Hepatocyte (in vitro differentiated cells): ENCODE measurements around the gene POFUT2. TPM values are rescaled to one million over a fixed set of nuclear protein-coding genes. Genes with fewer than 3 reads are reported as not detected.

Source experiments
- DNase-seq: peaks from one replicate; pipeline ENCODE4 v3.0.0-alpha.2; 2016; ENCODE audit warnings: low spot score
- H2AFZ ChIP-seq: fragments of 200-600 bp; sonication (generic); 2 replicates; pipeline ENCODE4 v1.6.0; 2016; ENCODE audit warnings: antibody characterized with exemption, mild to moderate bottlenecking
- H3K27ac ChIP-seq: fragments of 200-600 bp; sonication (generic); 2 replicates; pipeline ENCODE4 v1.5.1; 2016; ENCODE audit warnings: mild to moderate bottlenecking
- H3K27me3 ChIP-seq: fragments of 200-600 bp; sonication (generic); 2 replicates; pipeline ENCODE4 v1.6.1; 2016
- H3K36me3 ChIP-seq: fragments of 200-600 bp; sonication (generic); replicated peaks from 2 replicates; pipeline ENCODE4 v1.5.1; 2016; ENCODE audit warnings: low read depth; ENCODE audit not compliant: insufficient read depth
- H3K4me1 ChIP-seq: fragments of 200-600 bp; sonication (generic); 2 replicates; pipeline ENCODE4 v1.5.1; 2016; ENCODE audit warnings: mild to moderate bottlenecking, moderate library complexity; ENCODE audit not compliant: insufficient read depth
- H3K4me2 ChIP-seq: fragments of 200-600 bp; sonication (generic); 2 replicates; pipeline ENCODE4 v1.6.0; 2016
- H3K4me3 ChIP-seq: fragments of 200-600 bp; sonication (generic); 2 replicates; pipeline ENCODE4 v1.5.1; 2016; ENCODE audit warnings: mild to moderate bottlenecking
- H3K79me2 ChIP-seq: fragments of 200-600 bp; sonication (generic); 2 replicates; pipeline ENCODE4 v1.6.0; 2017; ENCODE audit warnings: mild to moderate bottlenecking
- H3K9me2 ChIP-seq: fragments of 200-600 bp; sonication (generic); replicated peaks from 2 replicates; pipeline ENCODE4 v1.6.0; 2017; ENCODE audit warnings: mild to moderate bottlenecking; ENCODE audit not compliant: insufficient read depth
- H3K9me3 ChIP-seq: fragments of 200-600 bp; sonication (generic); 2 replicates; pipeline ENCODE4 v1.5.1; 2016; ENCODE audit warnings: low read depth, mild to moderate bottlenecking
- H4K20me1 ChIP-seq: fragments of 200-600 bp; sonication (generic); 2 replicates; pipeline ENCODE4 v1.6.0; 2016; ENCODE audit warnings: mild to moderate bottlenecking; ENCODE audit not compliant: insufficient read depth, poor library complexity, severe bottlenecking
- EZH2 ChIP-seq: fragments of 200-600 bp; sonication (generic); IDR thresholded peaks from 2 replicates; pipeline ENCODE4 v1.6.1; 2016; ENCODE audit warnings: antibody characterized with exemption, mild to moderate bottlenecking, borderline replicate concordance
- EZH2phosphoT487 ChIP-seq: fragments of 200-600 bp; sonication (generic); IDR thresholded peaks from one replicate; pipeline ENCODE4 v1.6.1; 2018; ENCODE audit warnings: antibody characterized with exemption, mild to moderate bottlenecking, low read depth, moderate library complexity; ENCODE audit not compliant: unreplicated experiment, severe bottlenecking
- WGBS: methylation state at CpG from one replicate; pipeline ENCODE4 v1.1.6; 2016; ENCODE audit warnings: low lambda C conversion rate; ENCODE audit errors: missing lambda C conversion rate; 5-methylcytosine and 5-hydroxymethylcytosine counted together
- polyA plus RNA-seq: library from polyadenylated mRNA; unstranded; fragments of >200 nt; fragmentation: Nextera tagmentation; extraction: Ambion mirVana; gene quantifications from 2 replicates; pipeline ENCODE4 v1.2.1, GENCODE V29; 2016
- total RNA-seq: library from RNA; depleted of rRNA; stranded (reverse); fragments of >200 nt; gene quantifications from 2 replicates; pipeline ENCODE4 v1.2.3, GENCODE V29; 2014
- TF ChIP-seq, protein P1 (sequence below): fragments of 200-600 bp; sonication (generic); IDR thresholded peaks from 2 replicates; pipeline ENCODE4 v1.5.1; 2016; ENCODE audit warnings: antibody characterized with exemption, mild to moderate bottlenecking; ENCODE audit not compliant: poor library complexity

POFUT2 gene
- total and polyA plus RNA-seq, 2 experiments from 2014 or later = 30.7 to 57.7 TPM

DNA sequence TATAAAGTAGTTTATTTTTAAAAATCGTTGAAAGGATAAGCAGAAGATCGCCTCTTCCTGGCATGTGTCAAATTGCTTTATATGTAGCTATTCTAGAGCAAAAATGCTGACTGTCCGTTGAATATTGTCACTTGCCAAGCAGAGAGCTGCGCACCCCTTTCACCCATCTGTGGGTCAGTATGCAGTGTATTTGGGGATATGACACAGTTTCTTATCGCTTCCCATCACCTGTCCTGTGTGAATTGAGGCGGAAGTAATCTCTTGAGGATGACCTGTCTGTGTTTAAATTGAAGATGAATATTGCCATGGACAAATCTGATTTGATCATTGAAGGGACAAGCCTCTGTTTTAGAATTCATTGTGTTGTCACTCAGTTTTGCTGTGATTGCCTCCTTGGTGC, 52.2 kb downstream of the POFUT2 start:
- no peaks in the 10 kb centered on the region for H3K4me1 ChIP-seq
- H2AFZ ChIP-seq = no peak overlapping the region
- TF ChIP-seq EZH2phosphoT487 = no peak
- TF ChIP-seq, protein P1, sequence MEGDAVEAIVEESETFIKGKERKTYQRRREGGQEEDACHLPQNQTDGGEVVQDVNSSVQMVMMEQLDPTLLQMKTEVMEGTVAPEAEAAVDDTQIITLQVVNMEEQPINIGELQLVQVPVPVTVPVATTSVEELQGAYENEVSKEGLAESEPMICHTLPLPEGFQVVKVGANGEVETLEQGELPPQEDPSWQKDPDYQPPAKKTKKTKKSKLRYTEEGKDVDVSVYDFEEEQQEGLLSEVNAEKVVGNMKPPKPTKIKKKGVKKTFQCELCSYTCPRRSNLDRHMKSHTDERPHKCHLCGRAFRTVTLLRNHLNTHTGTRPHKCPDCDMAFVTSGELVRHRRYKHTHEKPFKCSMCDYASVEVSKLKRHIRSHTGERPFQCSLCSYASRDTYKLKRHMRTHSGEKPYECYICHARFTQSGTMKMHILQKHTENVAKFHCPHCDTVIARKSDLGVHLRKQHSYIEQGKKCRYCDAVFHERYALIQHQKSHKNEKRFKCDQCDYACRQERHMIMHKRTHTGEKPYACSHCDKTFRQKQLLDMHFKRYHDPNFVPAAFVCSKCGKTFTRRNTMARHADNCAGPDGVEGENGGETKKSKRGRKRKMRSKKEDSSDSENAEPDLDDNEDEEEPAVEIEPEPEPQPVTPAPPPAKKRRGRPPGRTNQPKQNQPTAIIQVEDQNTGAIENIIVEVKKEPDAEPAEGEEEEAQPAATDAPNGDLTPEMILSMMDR = no peak
- no peak for TF ChIP-seq EZH2

DNA sequence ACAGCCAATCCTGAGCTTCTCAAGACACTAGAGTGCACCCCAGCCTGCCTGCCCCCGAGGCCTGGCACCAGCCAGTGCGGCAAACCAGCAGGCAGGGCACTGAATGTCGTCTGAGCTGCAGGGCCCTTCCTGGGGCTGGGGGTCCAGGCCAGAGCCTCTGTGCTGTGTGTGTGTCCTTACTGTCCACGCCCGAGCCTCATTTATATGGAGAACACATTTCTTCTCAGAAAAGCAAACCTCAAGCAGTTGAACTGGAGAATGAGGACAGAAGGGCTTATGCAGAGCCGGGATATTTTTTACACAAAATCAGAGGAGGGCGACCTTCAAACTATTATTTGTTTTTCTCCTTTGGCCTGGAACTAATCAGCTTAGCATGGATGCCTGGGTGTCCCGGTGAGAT, 52.7 kb downstream of the POFUT2 start:
- DNase-seq = no peak
- Histone ChIP-seq H3K9me3 (no peaks in the 10 kb centered on the region), H3K36me3 (no peaks in the 10 kb centered on the region), H4K20me1 (no peaks in the 10 kb centered on the region), H3K9me2 (no peaks in the 10 kb centered on the region), H3K4me3 (no peak overlapping the region), H3K27ac (no peak overlapping the region), H2AFZ (no peak overlapping the region), H3K27me3 (no peaks in the 10 kb centered on the region), H3K79me2 (no peaks in the 10 kb centered on the region), H3K4me1 (no peaks in the 10 kb centered on the region), H3K4me2 (no peak overlapping the region)
- TF ChIP-seq, protein P1 = no peak
- TF ChIP-seq EZH2 = no peak
- TF ChIP-seq EZH2phosphoT487 = no peak
- WGBS = 77% methylated on average over 8 of the region's 8 CpGs

More for the DNA sequence above, 52.2 kb downstream of the POFUT2 start:
- no peak for DNase-seq
- 87% methylated on average over 6 of the region's 6 CpGs for WGBS
- Histone ChIP-seq H3K27me3 (no peaks in the 10 kb centered on the region), H4K20me1 (no peaks in the 10 kb centered on the region), H3K4me2 (no peak overlapping the region), H3K9me2 (no peaks in the 10 kb centered on the region), H3K9me3 (no peaks in the 10 kb centered on the region), H3K36me3 (no peaks in the 10 kb centered on the region), H3K4me3 (no peak overlapping the region), H3K27ac (no peak overlapping the region), H3K79me2 (no peaks in the 10 kb centered on the region)

DNA sequence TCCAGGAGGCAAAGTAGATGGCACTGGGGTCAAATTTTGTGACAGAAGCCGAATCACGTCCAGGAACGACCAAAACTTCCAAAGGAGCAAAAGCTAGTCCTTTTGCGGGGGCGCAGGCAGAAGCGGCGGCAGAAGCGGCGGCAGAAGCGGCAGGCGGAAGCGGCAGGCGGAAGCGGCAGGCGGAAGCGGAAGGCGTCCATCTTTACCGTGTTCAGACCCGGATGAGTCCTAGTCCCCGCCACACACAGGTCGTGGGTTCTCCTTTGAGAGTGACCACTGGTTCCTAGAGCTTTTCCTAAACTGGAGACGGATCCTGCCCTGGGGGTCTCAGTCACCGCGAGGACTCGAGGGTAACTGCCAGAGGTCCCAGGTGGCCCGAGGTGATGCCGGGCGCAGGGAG, 53.6 kb downstream of the POFUT2 start:
- TF ChIP-seq EZH2phosphoT487 (no peak), EZH2 (no peak)
- TF ChIP-seq, protein P1 = no peak
- Histone ChIP-seq H3K4me3 (no peak overlapping the region), H3K27me3 (no peaks in the 10 kb centered on the region), H3K36me3 (no peaks in the 10 kb centered on the region), H3K4me2 (no peak overlapping the region), H3K9me3 (no peaks in the 10 kb centered on the region), H2AFZ (no peak overlapping the region), H4K20me1 (no peaks in the 10 kb centered on the region), H3K79me2 (no peaks in the 10 kb centered on the region), H3K27ac (no peak overlapping the region), H3K9me2 (no peaks in the 10 kb centered on the region), H3K4me1 (no peaks in the 10 kb centered on the region)
- DNase-seq = no peak
- WGBS = 95% methylated on average over 28 of the region's 28 CpGs

DNA sequence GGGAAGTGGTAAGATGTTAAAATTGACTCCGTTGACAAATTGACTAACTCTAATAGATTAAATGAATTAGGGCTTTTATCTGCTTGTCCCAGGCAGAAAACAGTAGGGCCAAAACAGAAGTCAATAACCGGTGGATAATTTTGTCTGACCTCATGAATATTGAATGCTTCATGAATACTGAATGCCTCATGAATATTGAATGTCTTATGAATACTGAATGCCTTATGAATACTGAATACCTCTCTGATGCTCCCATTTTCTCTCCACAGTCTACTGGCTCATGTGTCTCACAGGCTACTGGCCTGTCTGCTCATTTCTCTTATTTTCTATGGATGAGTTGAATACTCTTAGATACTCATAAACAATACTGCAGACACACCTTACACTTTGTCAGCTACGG, 56.0 kb downstream of the POFUT2 start:
- Histone ChIP-seq H3K4me3 (no peak overlapping the region), H3K9me2 (no peaks in the 10 kb centered on the region), H3K79me2 (no peaks in the 10 kb centered on the region), H3K9me3 (no peaks in the 10 kb centered on the region), H3K36me3 (no peaks in the 10 kb centered on the region), H2AFZ (no peak overlapping the region), H3K27me3 (no peaks in the 10 kb centered on the region), H3K4me2 (no peak overlapping the region), H3K27ac (no peak overlapping the region), H4K20me1 (no peaks in the 10 kb centered on the region), H3K4me1 (peaks cover 5% of the 10 kb centered on the region)
- no peak for DNase-seq
- 90% methylated on average over 3 of the region's 3 CpGs for WGBS
- TF ChIP-seq, protein P1 = no peak
- no peak for TF ChIP-seq EZH2phosphoT487
- no peak for TF ChIP-seq EZH2
